Muscle layer of colon (tissue), 2 donors: ENCODE data around the gene ACOT4.

Experiments
- H3K27ac ChIP-seq: one replicate; pipeline ENCODE4 v1.7.0; 2013; ENCODE audit warnings: low read depth, mild to moderate bottlenecking, low read length, moderate library complexity
- H3K27me3 ChIP-seq, 2 donors: one replicate each; pipeline ENCODE4 v1.7.0; 2013; ENCODE audit warnings: low read length in 2 of 2, mild to moderate bottlenecking in 2 of 2; ENCODE audit not compliant: insufficient read depth in 2 of 2, control insufficient read depth in 1 of 2
- H3K36me3 ChIP-seq: one replicate; pipeline ENCODE4 v1.7.0; 2013; ENCODE audit warnings: mild to moderate bottlenecking, low read length; ENCODE audit not compliant: insufficient read depth
- H3K4me1 ChIP-seq: one replicate; pipeline ENCODE4 v1.7.0; 2013; ENCODE audit warnings: mild to moderate bottlenecking, low read length; ENCODE audit not compliant: insufficient read depth
- H3K4me3 ChIP-seq, 2 donors: one replicate each; pipeline ENCODE4 v1.7.0; 2013; ENCODE audit warnings: low read length in 2 of 2, low read depth in 1 of 2, mild to moderate bottlenecking in 1 of 2, moderate library complexity in 1 of 2
- H3K9ac ChIP-seq: one replicate; pipeline ENCODE4 v1.7.0; 2013; ENCODE audit warnings: low read length
- H3K9me3 ChIP-seq: one replicate; pipeline ENCODE4 v1.7.0; 2013; ENCODE audit warnings: mild to moderate bottlenecking, low read length
- donor health status: abdominal sarcoma.
- donor health status: Adenocarcinoma of cecum.

The ACOT4 gene

DNA sequence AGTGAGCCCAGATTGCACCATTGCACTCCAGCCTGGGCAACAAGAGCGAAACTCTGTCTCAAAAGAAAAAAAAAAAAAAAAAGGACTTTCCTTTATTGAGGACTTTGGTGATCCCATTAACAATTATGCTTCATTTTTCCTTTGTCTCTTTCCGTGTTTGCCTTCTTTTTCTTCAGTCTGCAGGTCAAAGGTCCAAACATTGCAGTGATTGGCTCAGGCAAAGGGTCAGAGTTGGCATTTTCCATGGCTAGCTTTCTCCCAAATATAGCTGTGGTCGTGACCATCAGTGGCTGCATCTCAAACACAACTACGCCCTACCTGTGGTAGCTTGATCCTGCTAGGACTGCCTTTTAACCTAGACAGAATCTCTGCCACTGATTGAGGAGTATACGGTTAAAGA lies 46.2 kb downstream of the ACOT4 start:
- Histone ChIP-seq H3K36me3 (no peaks in the 10 kb centered on the region), H3K9ac (no peak overlapping the region), H3K9me3 (no peaks in the 10 kb centered on the region), H3K4me3 (no peak overlapping the region), H3K4me1 (no peaks in the 10 kb centered on the region), H3K27ac (no peak overlapping the region), H3K27me3 (no peaks in the 10 kb centered on the region)

DNA sequence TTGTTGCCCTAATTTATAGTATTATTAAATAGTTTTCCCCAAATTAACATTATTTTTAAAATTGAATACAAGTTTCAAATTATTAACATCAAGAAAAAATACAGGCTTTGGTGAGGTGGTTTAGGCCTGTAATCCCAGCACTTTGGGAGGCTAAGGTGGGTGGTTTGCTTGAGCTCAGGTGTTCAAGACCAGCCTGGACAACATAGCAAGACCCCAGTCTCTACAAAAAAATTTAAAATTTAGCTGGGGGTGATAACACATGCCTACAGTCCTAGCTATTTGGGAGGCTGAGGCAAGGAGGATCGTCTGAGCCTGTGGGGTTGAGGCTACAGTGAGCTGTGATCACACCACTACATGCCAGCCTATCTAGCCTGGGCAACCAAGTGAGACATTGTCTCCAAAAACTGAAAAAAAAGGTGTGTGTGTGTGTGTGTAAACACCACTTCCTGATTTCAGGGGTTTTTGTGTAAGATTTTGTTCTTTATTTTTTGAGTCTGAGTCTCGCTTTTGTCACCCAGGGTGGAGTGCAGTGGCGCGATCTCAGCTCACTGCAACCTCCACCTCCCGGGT lies 49.2 kb downstream of the ACOT4 start:
- no peak overlapping the region for H3K9ac ChIP-seq
- no peaks in the 10 kb centered on the region for H3K9me3 ChIP-seq
- H3K4me1 ChIP-seq = peaks cover 8% of the 10 kb centered on the region
- H3K4me3 ChIP-seq = no peak overlapping the region
- H3K27me3 ChIP-seq = no peaks in the 10 kb centered on the region
- H3K36me3 ChIP-seq = no peaks in the 10 kb centered on the region
- H3K27ac ChIP-seq = no peak overlapping the region

DNA sequence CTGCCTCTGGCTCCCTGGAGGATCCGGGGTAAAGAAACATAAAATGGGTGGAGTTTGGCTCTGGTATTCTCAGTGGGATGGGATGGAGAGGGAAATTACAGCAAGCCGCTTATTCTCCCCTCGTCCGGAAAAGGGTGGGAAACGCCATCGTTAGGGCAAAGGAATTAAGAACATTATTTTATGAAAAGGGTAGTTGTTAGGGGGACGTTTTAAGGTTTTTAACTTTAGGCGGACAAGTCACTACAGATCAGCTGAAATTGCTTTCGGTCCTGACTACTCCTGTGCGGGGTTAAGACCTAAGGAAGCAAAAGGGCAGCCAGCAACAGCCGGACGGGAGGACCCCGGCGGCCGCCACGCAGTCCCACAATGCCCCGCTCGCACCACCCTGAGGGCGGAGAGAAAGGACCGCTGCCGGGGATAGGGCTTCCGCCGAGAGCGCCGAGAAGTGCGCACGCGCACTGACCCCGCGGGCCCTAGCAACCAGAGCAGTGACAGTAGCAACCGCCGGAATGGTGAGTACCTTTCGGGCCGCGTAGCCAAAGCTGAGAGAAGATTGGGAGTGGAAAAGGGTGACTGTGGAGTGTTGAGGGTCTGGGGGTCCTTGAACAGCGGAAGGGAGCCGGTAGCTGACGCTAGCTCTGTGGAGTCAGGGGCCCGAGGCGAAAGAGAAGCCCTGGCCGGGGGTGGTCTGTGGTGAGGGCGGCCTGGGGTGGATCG lies 53.0 kb downstream of the ACOT4 start, which contains the start of gene DNAL1:
Gene DNAL1, plus strand, starts transcription at position 456 of the 717 bp plus-strand sequence. Its CDS starts 54 bp downstream, at position 510.
- no peaks in the 10 kb centered on the region for H3K9me3 ChIP-seq

DNA sequence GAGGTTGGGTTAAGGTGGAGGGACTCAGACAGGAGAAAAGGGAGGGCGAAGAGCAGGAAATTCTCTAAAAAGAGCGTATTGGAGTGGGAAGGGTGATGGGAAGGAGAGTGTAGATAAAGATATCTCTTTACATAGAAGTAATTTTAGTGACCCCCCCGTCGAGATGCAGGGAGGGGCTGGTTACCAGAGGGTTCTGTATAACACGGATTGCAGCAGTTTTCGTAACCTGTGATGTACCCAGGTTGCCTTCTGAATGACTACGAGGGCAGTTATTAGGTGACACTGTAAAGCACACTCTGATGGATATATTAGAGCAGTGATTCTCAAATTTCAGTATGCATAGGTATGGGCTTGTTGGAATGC lies 53.6 kb downstream of the ACOT4 start:
- peak overlapping the region; percentile 63 for H3K9ac ChIP-seq
- no peaks in the 10 kb centered on the region for H3K27me3 ChIP-seq
- peak overlapping the region; percentile 86 for H3K27ac ChIP-seq
- no peaks in the 10 kb centered on the region for H3K9me3 ChIP-seq
- no peaks in the 10 kb centered on the region for H3K36me3 ChIP-seq
- H3K4me1 ChIP-seq = peaks cover 8% of the 10 kb centered on the region
- H3K4me3 ChIP-seq = peak overlapping the region; percentile 72 to 93

More for the DNA sequence above, 53.0 kb downstream of the ACOT4 start, which contains the start of gene DNAL1:
- H3K9ac ChIP-seq = peak within 1 kb of the TSS; percentile 70
- H3K36me3 ChIP-seq = no peaks in the 10 kb centered on the region
- H3K27ac ChIP-seq = peak within 1 kb of the TSS; percentile 86
- H3K27me3 ChIP-seq = no peaks in the 10 kb centered on the region
- peaks cover 8% of the 10 kb centered on the region for H3K4me1 ChIP-seq
- peak within 1 kb of the TSS; percentile 72 to 93 for H3K4me3 ChIP-seq
